ENCODE results near the gene RBMX.
"Not testable (repeated sequence)": the region's sequence is repeated elsewhere in the genome, so short reads cannot be mapped to it uniquely, and the experiment has no call there.

RBMX gene

GRCh38 chrX:136909119-136909705, 28.7 kb upstream of the RBMX start:
- H3K4me3 ChIP-seq (ENCODE audit: low read depth, low read length) = peak overlapping the region; percentile 78
- TF ChIP-seq CTCF (IDR thresholded peaks at IDR 0.05; ENCODE audit: borderline replicate concordance, insufficient read depth, low read depth, low read length) = no peak

- TF ChIP-seq CTCF (IDR thresholded peaks at IDR 0.05; ENCODE audit: borderline replicate concordance, insufficient read depth, low read depth, low read length) = no peak
- no peak overlapping the region for H3K4me3 ChIP-seq (ENCODE audit: low read depth, low read length)
Measured at GRCh38 chrX:136907621-136908020, 27.1 kb upstream of the RBMX start.

GRCh38 chrX:136906921-136907510, 26.5 kb upstream of the RBMX start:
- no peak overlapping the region for H3K4me3 ChIP-seq (ENCODE audit: low read depth, low read length)
- TF ChIP-seq CTCF (IDR thresholded peaks at IDR 0.05; ENCODE audit: borderline replicate concordance, insufficient read depth, low read depth, low read length) = no peak

- H3K4me3 ChIP-seq (ENCODE audit: low read depth, low read length) = not testable (repeated sequence)
Measured at GRCh38 chrX:136904067-136904466, 23.5 kb upstream of the RBMX start.

- not testable (repeated sequence) for H3K4me3 ChIP-seq (ENCODE audit: low read depth, low read length)
Measured at GRCh38 chrX:136900071-136900470, 19.5 kb upstream of the RBMX start.

- TF ChIP-seq CTCF (IDR thresholded peaks at IDR 0.05; ENCODE audit: borderline replicate concordance, insufficient read depth, low read depth, low read length) = no peak
- H3K4me3 ChIP-seq (ENCODE audit: low read depth, low read length) = no peak overlapping the region
Measured at GRCh38 chrX:136899221-136899620, 18.7 kb upstream of the RBMX start.

- H3K4me3 ChIP-seq (ENCODE audit: low read depth, low read length) = not testable (repeated sequence)
Measured at GRCh38 chrX:136898752-136899151, 18.2 kb upstream of the RBMX start.

GRCh38 chrX:136896121-136896914, 15.8 kb upstream of the RBMX start:
- no peak for TF ChIP-seq CTCF (IDR thresholded peaks at IDR 0.05; ENCODE audit: borderline replicate concordance, insufficient read depth, low read depth, low read length)
- no peak overlapping the region for H3K4me3 ChIP-seq (ENCODE audit: low read depth, low read length)
